ENCODE results near the gene IPPK. TPM values are rescaled to one million over a fixed set of nuclear protein-coding genes. Genes with fewer than 3 reads are reported as not detected.

IPPK gene
- total RNA-seq, 1 experiment from 2014 or later = 15.4 TPM

DNA sequence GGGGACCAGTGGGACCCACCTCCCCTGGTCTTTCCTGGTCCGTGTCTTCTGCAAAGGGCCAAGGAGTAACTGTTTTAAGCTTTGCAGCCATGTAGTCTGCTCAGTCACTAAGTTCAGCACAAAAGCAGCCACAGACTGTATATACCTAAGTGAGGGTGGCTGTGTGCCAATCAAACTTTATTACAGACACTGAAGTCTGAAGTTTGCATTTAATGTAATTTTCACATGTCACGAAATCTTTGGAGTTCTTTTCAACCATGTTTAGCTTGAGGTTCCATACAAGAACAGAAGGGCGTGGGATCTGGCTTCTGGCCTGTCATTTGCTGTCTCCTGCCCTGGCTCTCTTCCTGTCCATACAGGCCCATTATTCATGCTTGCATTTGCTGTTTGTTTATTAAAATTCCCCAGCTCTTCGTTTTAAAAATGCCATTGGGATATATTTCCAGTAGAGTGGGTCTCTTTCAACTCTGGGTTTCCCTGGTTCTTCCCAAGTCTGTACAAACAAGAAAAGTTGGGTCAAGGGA, 69.9 kb downstream of the IPPK start:
- H3K27ac ChIP-seq (ENCODE audit: low read depth, low read length) = no peak overlapping the region
- H2AFZ ChIP-seq (ENCODE audit: low read depth, low read length, poor library complexity, severe bottlenecking) = no peak overlapping the region
- no peak overlapping the region for H3K4me3 ChIP-seq (replicated peaks in 1 of 2; ENCODE audit: low read depth in 1 of 2, low read length in 2 of 2)
- TF ChIP-seq RAD21 (IDR thresholded peaks at IDR 0.05; ENCODE audit: low read depth) = no peak
- TF ChIP-seq JUND (IDR thresholded peaks at IDR 0.05) = no peak
- TF ChIP-seq FOSL1 (IDR thresholded peaks at IDR 0.05; ENCODE audit: low read depth) = no peak
- TF ChIP-seq SIN3A (IDR thresholded peaks at IDR 0.05; ENCODE audit: low read depth) = no peak
- TF ChIP-seq, protein P1, sequence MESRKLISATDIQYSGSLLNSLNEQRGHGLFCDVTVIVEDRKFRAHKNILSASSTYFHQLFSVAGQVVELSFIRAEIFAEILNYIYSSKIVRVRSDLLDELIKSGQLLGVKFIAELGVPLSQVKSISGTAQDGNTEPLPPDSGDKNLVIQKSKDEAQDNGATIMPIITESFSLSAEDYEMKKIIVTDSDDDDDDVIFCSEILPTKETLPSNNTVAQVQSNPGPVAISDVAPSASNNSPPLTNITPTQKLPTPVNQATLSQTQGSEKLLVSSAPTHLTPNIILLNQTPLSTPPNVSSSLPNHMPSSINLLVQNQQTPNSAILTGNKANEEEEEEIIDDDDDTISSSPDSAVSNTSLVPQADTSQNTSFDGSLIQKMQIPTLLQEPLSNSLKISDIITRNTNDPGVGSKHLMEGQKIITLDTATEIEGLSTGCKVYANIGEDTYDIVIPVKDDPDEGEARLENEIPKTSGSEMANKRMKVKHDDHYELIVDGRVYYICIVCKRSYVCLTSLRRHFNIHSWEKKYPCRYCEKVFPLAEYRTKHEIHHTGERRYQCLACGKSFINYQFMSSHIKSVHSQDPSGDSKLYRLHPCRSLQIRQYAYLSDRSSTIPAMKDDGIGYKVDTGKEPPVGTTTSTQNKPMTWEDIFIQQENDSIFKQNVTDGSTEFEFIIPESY (IDR thresholded peaks at IDR 0.05; ENCODE audit: extremely low read depth, insufficient replicate concordance, low read length) = no peak
- no peak for TF ChIP-seq YY1 (IDR thresholded peaks at IDR 0.05; ENCODE audit: extremely low read depth, insufficient replicate concordance, low read depth, low read length)
- TF ChIP-seq, protein P2, sequence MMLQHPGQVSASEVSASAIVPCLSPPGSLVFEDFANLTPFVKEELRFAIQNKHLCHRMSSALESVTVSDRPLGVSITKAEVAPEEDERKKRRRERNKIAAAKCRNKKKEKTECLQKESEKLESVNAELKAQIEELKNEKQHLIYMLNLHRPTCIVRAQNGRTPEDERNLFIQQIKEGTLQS (IDR thresholded peaks at IDR 0.05) = no peak
- TF ChIP-seq EGR1 (IDR thresholded peaks at IDR 0.05; ENCODE audit: low read depth) = no peak
- no peak for TF ChIP-seq CEBPB (IDR thresholded peaks at IDR 0.05; ENCODE audit: low read depth)
- no peaks in the 10 kb centered on the region for H3K79me2 ChIP-seq (ENCODE audit: insufficient read depth, low read length)
- no peak overlapping the region for H3K9ac ChIP-seq (ENCODE audit: low read length)
- ChIA-PET RAD21 (ENCODE audit: low non-redundant PET in 1 of 2, low total read pairs in 2 of 2, uncharacterized antibody in 2 of 2, unreplicated experiment in 2 of 2) (no interaction called here), POLR2A (no interaction called here), CTCF (no interaction called here)
- DNase-seq (ENCODE audit: low read depth, low spot score) (no peak), ATAC-seq (no peak)
- H3K4me1 ChIP-seq (ENCODE audit: control insufficient read depth in 1 of 2, insufficient read depth in 2 of 2, low read length in 2 of 2) = no peaks in the 10 kb centered on the region
- intact Hi-C loops (cut with micrococcal nuclease) = no loop called here
- no peaks in the 10 kb centered on the region for H3K9me2 ChIP-seq (ENCODE audit: insufficient read depth)
- BruUV-seq (replicated peaks) = no TSS peak
- no peaks in the 10 kb centered on the region for H3K9me3 ChIP-seq (ENCODE audit: control insufficient read depth in 1 of 2, insufficient read depth in 1 of 2, low read depth in 1 of 2, low read length in 2 of 2)
- H3K27me3 ChIP-seq (ENCODE audit: insufficient read depth, low read length) = no peaks in the 10 kb centered on the region
- no peaks in the 10 kb centered on the region for H3K36me3 ChIP-seq (ENCODE audit: control insufficient read depth in 1 of 2, insufficient read depth in 2 of 2, low read length in 2 of 2)
- H4K20me1 ChIP-seq (ENCODE audit: insufficient read depth) = no peaks in the 10 kb centered on the region
- H3K4me2 ChIP-seq (ENCODE audit: low read length) = no peak overlapping the region

DNA sequence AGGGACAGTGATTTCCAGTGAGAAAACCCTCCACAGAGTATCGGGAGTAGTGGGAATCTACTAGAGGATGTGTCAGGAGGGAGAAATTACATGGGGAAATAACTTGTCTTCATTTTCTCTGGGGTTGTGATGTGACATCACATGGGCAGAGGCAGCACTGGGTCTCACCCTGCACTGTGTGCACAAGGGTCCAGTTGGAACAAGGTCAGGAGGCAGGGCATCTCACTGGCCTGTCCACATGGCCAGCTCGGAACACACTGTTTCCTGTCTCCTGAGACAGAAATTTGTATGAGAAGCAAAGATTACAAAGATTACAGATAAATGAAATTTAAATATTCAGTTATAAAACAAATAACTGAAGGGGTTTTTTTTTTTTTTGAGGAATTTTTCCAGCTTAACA, 71.5 kb downstream of the IPPK start:
- no peaks in the 10 kb centered on the region for H3K9me3 ChIP-seq (ENCODE audit: control insufficient read depth in 1 of 2, insufficient read depth in 1 of 2, low read depth in 1 of 2, low read length in 2 of 2)
- intact Hi-C loops (cut with micrococcal nuclease) = no loop called here
- H2AFZ ChIP-seq (ENCODE audit: low read depth, low read length, poor library complexity, severe bottlenecking) = no peak overlapping the region
- no peaks in the 10 kb centered on the region for H3K4me1 ChIP-seq (ENCODE audit: control insufficient read depth in 1 of 2, insufficient read depth in 2 of 2, low read length in 2 of 2)
- H3K9ac ChIP-seq (ENCODE audit: low read length) = no peak overlapping the region
- no peaks in the 10 kb centered on the region for H3K79me2 ChIP-seq (ENCODE audit: insufficient read depth, low read length)
- no peaks in the 10 kb centered on the region for H4K20me1 ChIP-seq (ENCODE audit: insufficient read depth)
- RAD21 ChIA-PET (ENCODE audit: low non-redundant PET in 1 of 2, low total read pairs in 2 of 2, uncharacterized antibody in 2 of 2, unreplicated experiment in 2 of 2) = no interaction called here
- no peak overlapping the region for H3K4me3 ChIP-seq (replicated peaks in 1 of 2; ENCODE audit: low read depth in 1 of 2, low read length in 2 of 2)
- ATAC-seq (no peak), DNase-seq (ENCODE audit: low read depth, low spot score) (no peak)
- POLR2A ChIA-PET = no interaction called here
- no peak overlapping the region for H3K27ac ChIP-seq (ENCODE audit: low read depth, low read length)
- no peak overlapping the region for H3K4me2 ChIP-seq (ENCODE audit: low read length)
- H3K27me3 ChIP-seq (ENCODE audit: insufficient read depth, low read length) = no peaks in the 10 kb centered on the region
- CTCF ChIA-PET = no interaction called here
- H3K36me3 ChIP-seq (ENCODE audit: control insufficient read depth in 1 of 2, insufficient read depth in 2 of 2, low read length in 2 of 2) = no peaks in the 10 kb centered on the region
- no peaks in the 10 kb centered on the region for H3K9me2 ChIP-seq (ENCODE audit: insufficient read depth)
- BruUV-seq (replicated peaks) = no TSS peak
- TF ChIP-seq CEBPB (IDR thresholded peaks at IDR 0.05; ENCODE audit: low read depth) (no peak), RAD21 (IDR thresholded peaks at IDR 0.05; ENCODE audit: low read depth) (no peak), ELF1 (IDR thresholded peaks at IDR 0.05; ENCODE audit: borderline replicate concordance, low read depth) (no peak), ZFX (IDR thresholded peaks at IDR 0.05) (no peak), POLR2AphosphoS5 (IDR thresholded peaks at IDR 0.05; ENCODE audit: low read depth, low read length) (no peak), YY1 (IDR thresholded peaks at IDR 0.05; ENCODE audit: extremely low read depth, insufficient replicate concordance, low read depth, low read length) (no peak), EZH2 (IDR thresholded peaks at IDR 0.05) (no peak)
- TF ChIP-seq, protein P3, sequence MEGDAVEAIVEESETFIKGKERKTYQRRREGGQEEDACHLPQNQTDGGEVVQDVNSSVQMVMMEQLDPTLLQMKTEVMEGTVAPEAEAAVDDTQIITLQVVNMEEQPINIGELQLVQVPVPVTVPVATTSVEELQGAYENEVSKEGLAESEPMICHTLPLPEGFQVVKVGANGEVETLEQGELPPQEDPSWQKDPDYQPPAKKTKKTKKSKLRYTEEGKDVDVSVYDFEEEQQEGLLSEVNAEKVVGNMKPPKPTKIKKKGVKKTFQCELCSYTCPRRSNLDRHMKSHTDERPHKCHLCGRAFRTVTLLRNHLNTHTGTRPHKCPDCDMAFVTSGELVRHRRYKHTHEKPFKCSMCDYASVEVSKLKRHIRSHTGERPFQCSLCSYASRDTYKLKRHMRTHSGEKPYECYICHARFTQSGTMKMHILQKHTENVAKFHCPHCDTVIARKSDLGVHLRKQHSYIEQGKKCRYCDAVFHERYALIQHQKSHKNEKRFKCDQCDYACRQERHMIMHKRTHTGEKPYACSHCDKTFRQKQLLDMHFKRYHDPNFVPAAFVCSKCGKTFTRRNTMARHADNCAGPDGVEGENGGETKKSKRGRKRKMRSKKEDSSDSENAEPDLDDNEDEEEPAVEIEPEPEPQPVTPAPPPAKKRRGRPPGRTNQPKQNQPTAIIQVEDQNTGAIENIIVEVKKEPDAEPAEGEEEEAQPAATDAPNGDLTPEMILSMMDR (IDR thresholded peaks at IDR 0.05 in 2 of 3, conservative IDR thresholded peaks at IDR 0.05 in 1 of 3; ENCODE audit: borderline replicate concordance in 1 of 3, insufficient read depth in 1 of 3, low read depth in 2 of 3, low read length in 2 of 3) = no peak
- TF ChIP-seq, protein P4, sequence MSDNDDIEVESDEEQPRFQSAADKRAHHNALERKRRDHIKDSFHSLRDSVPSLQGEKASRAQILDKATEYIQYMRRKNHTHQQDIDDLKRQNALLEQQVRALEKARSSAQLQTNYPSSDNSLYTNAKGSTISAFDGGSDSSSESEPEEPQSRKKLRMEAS (IDR thresholded peaks at IDR 0.05) = no peak

Measured in HCT116 (cell line).